Astrocyte (in vitro differentiated cells and primary cell): ENCODE data around the gene ZNF525. TPM values are rescaled to one million over a fixed set of nuclear protein-coding genes. Genes with fewer than 3 reads are reported as not detected.
A peak's percentile ranks its signal among the peaks of the same experiment; 100 is the strongest.
"Not testable (repeated sequence)": the region's sequence is repeated elsewhere in the genome, so short reads cannot be mapped to it uniquely, and the experiment has no call there.

Source experiments
- DNase-seq: peaks from one replicate; pipeline ENCODE4 v3.0.0-alpha.2; 2010; ENCODE audit warnings: low read depth
- FAIRE-seq: peaks from 2 replicates; lab custom pipeline; 2011; peaks lifted over from hg19 to GRCh38; lab: Jason Lieb, UNC
- H2AFZ ChIP-seq: 2 replicates; pipeline ENCODE4 v1.6.0; 2012; ENCODE audit warnings: low read depth, low read length, inconsistent platforms
- H3K27ac ChIP-seq: 2 replicates; pipeline ENCODE4 v1.5.1; 2011; ENCODE audit warnings: low read depth, low read length, inconsistent platforms
- H3K27me3 ChIP-seq: 2 replicates; pipeline ENCODE4 v1.6.0; 2011; ENCODE audit warnings: low read length, inconsistent platforms; ENCODE audit not compliant: insufficient read depth
- H3K36me3 ChIP-seq: 2 replicates; pipeline ENCODE4 v1.5.1; 2011; ENCODE audit warnings: low read length, inconsistent platforms; ENCODE audit not compliant: insufficient read depth
- H3K4me1 ChIP-seq: 2 replicates; pipeline ENCODE4 v1.5.1; 2011; ENCODE audit warnings: low read length, inconsistent platforms; ENCODE audit not compliant: insufficient read depth
- H3K4me2 ChIP-seq: 2 replicates; pipeline ENCODE4 v1.6.0; 2012; ENCODE audit warnings: low read length, inconsistent platforms
- H3K4me3 ChIP-seq: 2 replicates; pipeline ENCODE4 v1.5.1; 2011; ENCODE audit warnings: low read depth, mild to moderate bottlenecking, low read length, inconsistent platforms; ENCODE audit not compliant: insufficient read depth
- H3K79me2 ChIP-seq: 2 replicates; pipeline ENCODE4 v1.6.0; 2012; ENCODE audit warnings: mild to moderate bottlenecking, low read length, inconsistent platforms; ENCODE audit not compliant: insufficient read depth
- H3K9ac ChIP-seq: 2 replicates; pipeline ENCODE4 v1.6.0; 2012; ENCODE audit warnings: mild to moderate bottlenecking, low read length, inconsistent platforms
- H3K9me3 ChIP-seq: 2 replicates; pipeline ENCODE4 v1.5.1; 2012; ENCODE audit warnings: low read depth, mild to moderate bottlenecking, low read length, inconsistent platforms; ENCODE audit not compliant: insufficient read depth
- H4K20me1 ChIP-seq: 2 replicates; pipeline ENCODE4 v1.6.0; 2012; ENCODE audit warnings: low read length, inconsistent platforms; ENCODE audit not compliant: insufficient read depth
- H3K27ac Mint-ChIP-seq: one replicate; pipeline ENCODE4 v1.8.0; 2021; ENCODE audit warnings: mild to moderate bottlenecking, mixed read lengths; ENCODE audit not compliant: unreplicated experiment
- H3K27me3 Mint-ChIP-seq: one replicate; pipeline ENCODE4 v1.8.0; 2021; ENCODE audit warnings: low read depth, mixed read lengths; ENCODE audit not compliant: unreplicated experiment
- H3K36me3 Mint-ChIP-seq: one replicate; pipeline ENCODE4 v1.8.0; 2021; ENCODE audit warnings: low read depth, mixed read lengths; ENCODE audit not compliant: unreplicated experiment
- H3K4me1 Mint-ChIP-seq: one replicate; pipeline ENCODE4 v1.8.0; 2021; ENCODE audit warnings: low read depth, mixed read lengths; ENCODE audit not compliant: unreplicated experiment
- H3K4me3 Mint-ChIP-seq: one replicate; pipeline ENCODE4 v1.8.0; 2021; ENCODE audit warnings: mild to moderate bottlenecking, moderate library complexity, mixed read lengths; ENCODE audit not compliant: unreplicated experiment
- H3K9me3 Mint-ChIP-seq: one replicate; pipeline ENCODE4 v1.8.0; 2021; ENCODE audit warnings: mild to moderate bottlenecking, mixed read lengths; ENCODE audit not compliant: unreplicated experiment
- EZH2 ChIP-seq: IDR thresholded peaks from 2 replicates; pipeline ENCODE4 v1.6.1; 2012; ENCODE audit warnings: mild to moderate bottlenecking, low read length, inconsistent platforms; ENCODE audit not compliant: insufficient read depth
- total RNA-seq: library from RNA; stranded (reverse); gene quantifications from 2 replicates; pipeline ENCODE4 v1.2.1, GENCODE V29; 2021
- TF ChIP-seq, protein P1 (sequence below): IDR thresholded peaks from 2 replicates; pipeline ENCODE4 v1.5.1; 2011; ENCODE audit warnings: low read depth, mild to moderate bottlenecking, inconsistent platforms, low read length, moderate library complexity; ENCODE audit not compliant: insufficient read depth

The ZNF525 gene
- total RNA-seq, 1 donor from 2014 or later: 7.1 TPM

DNA sequence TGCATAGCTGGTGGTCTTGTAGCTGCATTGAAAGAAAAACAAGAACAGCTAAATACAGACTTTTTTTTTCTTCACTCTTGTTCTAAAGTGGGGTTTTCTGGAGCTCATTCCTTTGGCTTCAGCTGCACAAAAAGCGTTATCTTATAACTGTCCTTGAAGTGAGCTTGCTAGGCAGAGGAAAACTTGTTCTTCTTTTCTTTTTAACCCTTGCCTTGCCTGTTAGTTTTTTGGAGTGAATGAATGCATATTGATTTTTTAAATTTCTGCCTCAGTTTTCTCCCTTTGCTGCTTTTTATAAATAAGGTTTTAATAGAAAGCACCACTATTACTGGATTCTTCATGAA lies 31.0 kb downstream of the ZNF525 start:
- DNase-seq (no peak), FAIRE-seq (no peak)
- Histone ChIP-seq H3K79me2 (peaks cover 8% of the 10 kb centered on the region), H3K36me3 (peaks cover 4% of the 10 kb centered on the region), H3K9me3 (no peaks in the 10 kb centered on the region), H3K4me3 (no peak overlapping the region), H3K27ac (no peak overlapping the region), H2AFZ (no peak overlapping the region), H3K4me2 (peak overlapping the region; percentile 97), H3K4me1 (peaks cover 5% of the 10 kb centered on the region), H4K20me1 (peaks cover 3% of the 10 kb centered on the region), H3K27me3 (no peaks in the 10 kb centered on the region), H3K9ac (peak overlapping the region; percentile 86)
- TF ChIP-seq, protein P1, sequence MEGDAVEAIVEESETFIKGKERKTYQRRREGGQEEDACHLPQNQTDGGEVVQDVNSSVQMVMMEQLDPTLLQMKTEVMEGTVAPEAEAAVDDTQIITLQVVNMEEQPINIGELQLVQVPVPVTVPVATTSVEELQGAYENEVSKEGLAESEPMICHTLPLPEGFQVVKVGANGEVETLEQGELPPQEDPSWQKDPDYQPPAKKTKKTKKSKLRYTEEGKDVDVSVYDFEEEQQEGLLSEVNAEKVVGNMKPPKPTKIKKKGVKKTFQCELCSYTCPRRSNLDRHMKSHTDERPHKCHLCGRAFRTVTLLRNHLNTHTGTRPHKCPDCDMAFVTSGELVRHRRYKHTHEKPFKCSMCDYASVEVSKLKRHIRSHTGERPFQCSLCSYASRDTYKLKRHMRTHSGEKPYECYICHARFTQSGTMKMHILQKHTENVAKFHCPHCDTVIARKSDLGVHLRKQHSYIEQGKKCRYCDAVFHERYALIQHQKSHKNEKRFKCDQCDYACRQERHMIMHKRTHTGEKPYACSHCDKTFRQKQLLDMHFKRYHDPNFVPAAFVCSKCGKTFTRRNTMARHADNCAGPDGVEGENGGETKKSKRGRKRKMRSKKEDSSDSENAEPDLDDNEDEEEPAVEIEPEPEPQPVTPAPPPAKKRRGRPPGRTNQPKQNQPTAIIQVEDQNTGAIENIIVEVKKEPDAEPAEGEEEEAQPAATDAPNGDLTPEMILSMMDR: no peak
- TF ChIP-seq EZH2: no peak
- H3K27me3 Mint-ChIP-seq: no peaks in the 10 kb centered on the region
- H3K4me3 Mint-ChIP-seq: peak overlapping the region; percentile 98
- peaks cover 11% of the 10 kb centered on the region for H3K9me3 Mint-ChIP-seq
- H3K36me3 Mint-ChIP-seq: peaks cover 20% of the 10 kb centered on the region
- H3K27ac Mint-ChIP-seq: peak overlapping the region; percentile 34
- H3K4me1 Mint-ChIP-seq: peaks cover 6% of the 10 kb centered on the region

- not testable (repeated sequence) for H3K36me3 ChIP-seq, H3K27ac Mint-ChIP-seq, H3K27me3 Mint-ChIP-seq, H3K4me1 ChIP-seq, H2AFZ ChIP-seq, H3K4me3 Mint-ChIP-seq, H3K4me3 ChIP-seq, H3K27ac ChIP-seq, H3K27me3 ChIP-seq, H3K4me1 Mint-ChIP-seq, H3K9ac ChIP-seq, H3K79me2 ChIP-seq, H3K4me2 ChIP-seq, DNase-seq, H4K20me1 ChIP-seq, FAIRE-seq, H3K9me3 ChIP-seq
- Mint-ChIP-seq H3K9me3 (peaks cover 18% of the 10 kb centered on the region), H3K36me3 (peaks cover 32% of the 10 kb centered on the region)
Measured at GRCh38 chr19:53397918-53398317, 32.4 kb downstream of the ZNF525 start.

DNA sequence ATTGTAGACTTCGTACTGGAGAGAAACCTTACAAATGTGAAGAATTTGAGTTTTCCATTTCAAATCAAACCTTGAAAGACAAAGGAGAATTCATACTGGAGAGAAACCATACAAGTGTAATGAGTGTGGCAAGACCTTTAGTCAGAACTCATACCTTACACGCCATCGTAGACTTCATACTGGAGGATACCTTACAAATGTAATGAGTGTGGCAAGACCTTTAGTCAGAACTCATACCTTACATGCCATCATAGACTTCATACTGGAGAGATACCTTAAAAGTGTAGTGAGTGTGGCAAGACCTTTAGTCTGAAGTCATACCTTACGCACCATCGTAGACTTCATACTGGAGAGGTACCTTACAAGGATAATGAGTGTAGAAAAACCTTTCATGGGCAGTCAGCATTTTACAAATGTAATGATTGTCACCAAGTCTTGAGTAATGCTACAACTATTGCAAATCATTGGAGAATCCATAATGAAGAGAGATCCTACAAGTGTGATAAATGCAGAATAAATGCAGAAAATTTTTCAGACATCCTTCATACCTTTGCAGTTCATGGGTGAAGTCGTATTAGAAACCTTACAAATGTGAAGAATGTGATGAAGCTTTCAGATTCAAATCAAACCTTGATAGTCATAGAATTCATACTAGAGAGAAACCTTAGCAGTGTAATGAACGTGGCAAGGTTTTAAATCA lies 44.1 kb downstream of the ZNF525 start:
- H3K4me1 ChIP-seq: no peaks in the 10 kb centered on the region
- peaks cover 21% of the 10 kb centered on the region for H3K36me3 ChIP-seq
- TF ChIP-seq EZH2: no peak
- TF ChIP-seq, protein P1: no peak
- H3K79me2 ChIP-seq: no peaks in the 10 kb centered on the region
- H3K4me3 ChIP-seq: no peak overlapping the region
- DNase-seq (no peak), FAIRE-seq (no peak)
- H3K4me2 ChIP-seq: no peak overlapping the region
- Mint-ChIP-seq H3K4me3 (no peak overlapping the region), H3K4me1 (no peaks in the 10 kb centered on the region), H3K36me3 (peaks cover 76% of the 10 kb centered on the region), H3K9me3 (peaks cover 80% of the 10 kb centered on the region), H3K27me3 (no peaks in the 10 kb centered on the region), H3K27ac (no peak overlapping the region)
- H3K27me3 ChIP-seq: no peaks in the 10 kb centered on the region
- H3K9me3 ChIP-seq: peaks cover 38% of the 10 kb centered on the region
- no peaks in the 10 kb centered on the region for H4K20me1 ChIP-seq
- no peak overlapping the region for H3K27ac ChIP-seq
- no peak overlapping the region for H2AFZ ChIP-seq
- no peak overlapping the region for H3K9ac ChIP-seq

DNA sequence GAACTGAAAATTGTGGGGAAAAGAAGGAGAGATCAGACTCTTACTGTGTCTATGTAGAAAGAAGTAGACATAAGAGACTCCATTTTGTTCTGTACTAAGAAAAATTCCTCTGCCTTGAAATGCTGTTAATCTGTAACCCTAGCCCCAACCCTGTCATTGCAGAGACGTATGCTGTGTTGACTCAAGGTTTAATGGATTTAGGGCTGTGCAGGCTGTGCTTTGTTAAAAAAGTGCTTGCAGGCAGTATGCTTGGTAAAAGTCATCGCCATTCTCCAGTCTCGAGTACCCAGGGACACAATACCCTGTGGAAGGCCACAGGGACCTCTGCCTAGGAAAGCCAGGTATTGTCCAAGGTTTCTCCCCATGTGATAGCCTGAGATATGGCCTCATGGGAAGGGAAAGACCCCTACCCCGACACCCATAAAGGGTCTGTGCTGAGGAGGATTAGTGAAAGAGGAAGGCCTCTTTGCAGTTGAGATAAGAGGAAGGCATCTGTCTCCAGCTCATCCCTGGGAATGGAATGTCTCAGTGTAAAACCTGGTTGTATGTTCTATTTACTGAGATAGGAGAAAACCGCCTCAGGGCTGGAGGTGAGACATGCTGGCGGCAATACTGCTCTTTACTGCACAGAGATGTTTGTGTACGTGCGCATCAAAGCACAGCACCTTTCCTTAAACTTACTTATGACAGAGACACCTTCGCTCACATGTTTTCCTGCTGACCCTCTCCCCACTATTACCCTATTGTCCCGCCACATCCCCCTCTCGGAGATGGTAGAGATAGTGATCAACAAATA lies 55.2 kb downstream of the ZNF525 start:
- H3K9me3 Mint-ChIP-seq, H3K36me3 ChIP-seq, H3K27me3 ChIP-seq, H3K27ac ChIP-seq, H3K27me3 Mint-ChIP-seq, H3K79me2 ChIP-seq, H3K9me3 ChIP-seq, H4K20me1 ChIP-seq, H3K9ac ChIP-seq, FAIRE-seq, H3K4me3 ChIP-seq, H3K27ac Mint-ChIP-seq, H2AFZ ChIP-seq, H3K4me1 Mint-ChIP-seq, DNase-seq, H3K4me2 ChIP-seq, H3K4me3 Mint-ChIP-seq, H3K36me3 Mint-ChIP-seq, H3K4me1 ChIP-seq: not testable (repeated sequence)
